Osteoblast (primary cell): ENCODE measurements around the gene TMEM200B. TPM values are rescaled to one million over a fixed set of nuclear protein-coding genes. Genes with fewer than 3 reads are reported as not detected.

Source experiments
- DNase-seq: peaks from one replicate; pipeline ENCODE4 v3.0.0; 2011; ENCODE audit warnings: low spot score, mixed read lengths; ENCODE audit not compliant: insufficient read length; ENCODE audit errors: missing footprints
- H2AFZ ChIP-seq: 2 replicates; pipeline ENCODE4 v1.6.0; 2011; ENCODE audit warnings: mild to moderate bottlenecking, low read length
- H3K27ac ChIP-seq: 2 replicates; pipeline ENCODE4 v1.5.1; 2011; ENCODE audit warnings: mild to moderate bottlenecking, low read depth, low read length, moderate library complexity
- H3K27me3 ChIP-seq: 2 replicates; pipeline ENCODE4 v1.6.0; 2012; ENCODE audit warnings: mild to moderate bottlenecking, control low read depth, inconsistent platforms, low read length, moderate library complexity; ENCODE audit not compliant: insufficient read depth
- H3K36me3 ChIP-seq: 2 replicates; pipeline ENCODE4 v1.5.1; 2011; ENCODE audit warnings: mild to moderate bottlenecking, low read length, control low read depth, moderate library complexity; ENCODE audit not compliant: insufficient read depth
- H3K4me1 ChIP-seq: 2 replicates; pipeline ENCODE4 v1.5.1; 2011; ENCODE audit warnings: mild to moderate bottlenecking, low read length, control low read depth, moderate library complexity; ENCODE audit not compliant: insufficient read depth
- H3K4me2 ChIP-seq: 2 replicates; pipeline ENCODE4 v1.6.0; 2011; ENCODE audit warnings: mild to moderate bottlenecking, low read length; ENCODE audit not compliant: insufficient read depth
- H3K4me3 ChIP-seq: fragments of 200-600 bp; sonication (generic); 3 replicates; pipeline ENCODE4 v1.5.1; 2012; ENCODE audit warnings: mild to moderate bottlenecking, low read length, inconsistent platforms; ENCODE audit not compliant: insufficient read depth
- H3K79me2 ChIP-seq: 2 replicates; pipeline ENCODE4 v1.6.0; 2012; ENCODE audit warnings: mild to moderate bottlenecking, low read length, control low read depth, inconsistent platforms; ENCODE audit not compliant: insufficient read depth
- H3K9me3 ChIP-seq: 2 replicates; pipeline ENCODE4 v1.5.1; 2011; ENCODE audit warnings: low read depth, low read length, control low read depth
- H4K20me1 ChIP-seq: 2 replicates; pipeline ENCODE4 v1.6.0; 2012; ENCODE audit warnings: mild to moderate bottlenecking, low read length, control low read depth; ENCODE audit not compliant: insufficient read depth
- total RNA-seq: library from RNA; depleted of rRNA; stranded (reverse); fragments of >200 nt; gene quantifications from 2 replicates; pipeline ENCODE4 v1.2.3, GENCODE V29; 2012
- TF ChIP-seq, protein P1 (sequence below): IDR thresholded peaks from 2 replicates; pipeline ENCODE4 v1.5.1; 2011; ENCODE audit warnings: mild to moderate bottlenecking, low read depth, low read length, moderate library complexity; ENCODE audit errors: extremely low read depth

Gene TMEM200B
- total RNA-seq, 1 donor: 9.4 TPM

DNA sequence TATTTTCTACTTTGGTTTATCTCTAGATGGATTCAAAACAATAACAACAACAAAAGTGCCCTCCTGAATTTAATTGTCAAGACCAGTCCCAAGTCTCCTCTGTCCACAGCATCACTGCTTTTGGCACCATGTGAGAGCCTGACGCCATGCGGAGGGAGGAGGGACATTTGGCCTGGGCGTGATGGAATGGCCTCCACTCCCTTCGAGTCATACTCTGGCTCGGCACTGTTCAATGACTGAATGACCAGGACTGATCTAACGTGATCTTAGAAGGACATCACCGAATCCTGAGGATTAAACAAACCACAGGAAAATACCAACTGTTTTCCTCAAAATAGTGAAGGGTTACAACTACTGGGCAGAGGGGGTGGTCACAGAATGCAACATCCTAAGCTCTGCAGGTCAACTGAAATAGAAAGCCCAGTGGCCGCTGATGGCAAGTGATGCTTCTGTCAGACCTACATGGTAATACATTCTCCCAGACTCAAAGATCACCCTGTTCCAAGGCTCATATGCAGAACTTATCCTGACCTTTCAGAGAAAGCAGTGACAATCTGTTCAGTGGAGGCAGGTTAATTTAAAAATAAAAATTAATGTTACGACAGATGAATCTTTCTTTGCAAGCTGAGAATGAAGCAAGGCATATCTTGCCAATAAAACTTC lies 38.9 kb upstream of the TMEM200B start:
- H3K9me3 ChIP-seq: no peaks in the 10 kb centered on the region
- peak overlapping the region; percentile 59 for H3K27ac ChIP-seq
- H2AFZ ChIP-seq: no peak overlapping the region
- H3K27me3 ChIP-seq: no peaks in the 10 kb centered on the region
- peaks cover 59% of the 10 kb centered on the region for H4K20me1 ChIP-seq
- no peak overlapping the region for H3K4me3 ChIP-seq
- peaks cover 19% of the 10 kb centered on the region for H3K4me1 ChIP-seq
- peaks cover 93% of the 10 kb centered on the region for H3K79me2 ChIP-seq
- DNase-seq: no peak
- H3K36me3 ChIP-seq: peaks cover 77% of the 10 kb centered on the region
- TF ChIP-seq, protein P1, sequence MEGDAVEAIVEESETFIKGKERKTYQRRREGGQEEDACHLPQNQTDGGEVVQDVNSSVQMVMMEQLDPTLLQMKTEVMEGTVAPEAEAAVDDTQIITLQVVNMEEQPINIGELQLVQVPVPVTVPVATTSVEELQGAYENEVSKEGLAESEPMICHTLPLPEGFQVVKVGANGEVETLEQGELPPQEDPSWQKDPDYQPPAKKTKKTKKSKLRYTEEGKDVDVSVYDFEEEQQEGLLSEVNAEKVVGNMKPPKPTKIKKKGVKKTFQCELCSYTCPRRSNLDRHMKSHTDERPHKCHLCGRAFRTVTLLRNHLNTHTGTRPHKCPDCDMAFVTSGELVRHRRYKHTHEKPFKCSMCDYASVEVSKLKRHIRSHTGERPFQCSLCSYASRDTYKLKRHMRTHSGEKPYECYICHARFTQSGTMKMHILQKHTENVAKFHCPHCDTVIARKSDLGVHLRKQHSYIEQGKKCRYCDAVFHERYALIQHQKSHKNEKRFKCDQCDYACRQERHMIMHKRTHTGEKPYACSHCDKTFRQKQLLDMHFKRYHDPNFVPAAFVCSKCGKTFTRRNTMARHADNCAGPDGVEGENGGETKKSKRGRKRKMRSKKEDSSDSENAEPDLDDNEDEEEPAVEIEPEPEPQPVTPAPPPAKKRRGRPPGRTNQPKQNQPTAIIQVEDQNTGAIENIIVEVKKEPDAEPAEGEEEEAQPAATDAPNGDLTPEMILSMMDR: no peak
- H3K4me2 ChIP-seq: no peak overlapping the region

DNA sequence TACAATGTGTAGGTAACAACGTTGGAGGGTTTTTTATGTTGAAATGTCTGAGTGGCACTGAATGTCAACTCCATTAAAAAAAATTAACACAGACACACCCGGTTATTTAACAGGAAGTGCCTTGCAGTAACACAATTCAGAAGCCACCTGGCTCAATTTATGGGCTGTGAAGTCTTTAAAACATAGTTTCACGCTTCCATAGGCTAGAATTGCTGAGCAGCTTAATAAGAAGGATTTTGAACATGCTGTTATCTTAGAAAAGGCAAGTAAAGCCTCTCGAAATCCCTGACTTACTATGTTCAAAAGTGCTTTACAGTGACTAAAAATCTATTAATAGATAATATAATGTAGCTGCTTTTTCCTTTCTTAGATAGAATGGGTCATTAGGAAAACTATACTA lies 38.3 kb upstream of the TMEM200B start:
- TF ChIP-seq, protein P1: no peak
- Histone ChIP-seq H4K20me1 (peaks cover 57% of the 10 kb centered on the region), H3K4me1 (peaks cover 19% of the 10 kb centered on the region), H3K27ac (peak overlapping the region; percentile 59), H3K4me2 (no peak overlapping the region), H2AFZ (no peak overlapping the region), H3K79me2 (peaks cover 92% of the 10 kb centered on the region), H3K27me3 (no peaks in the 10 kb centered on the region), H3K36me3 (peaks cover 82% of the 10 kb centered on the region), H3K9me3 (no peaks in the 10 kb centered on the region), H3K4me3 (no peak overlapping the region)
- no peak for DNase-seq

DNA sequence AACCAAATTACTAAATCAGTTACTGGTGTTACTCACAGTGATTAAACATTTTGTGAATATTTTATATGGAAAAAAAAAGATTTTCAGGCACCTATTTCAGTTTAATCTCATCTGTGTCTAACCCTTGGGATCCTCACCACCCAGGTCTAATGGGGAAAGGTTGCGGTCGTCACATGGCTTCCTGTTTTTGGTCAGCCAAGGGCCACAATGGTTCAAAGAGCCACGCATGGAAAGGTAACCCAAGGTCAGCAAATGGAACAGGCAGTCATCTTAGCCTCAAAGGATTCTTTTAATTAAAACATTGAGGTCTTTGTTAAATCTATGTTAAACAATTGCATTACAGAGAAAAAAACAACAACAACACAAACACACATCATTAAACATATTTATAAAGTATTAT lies 36.1 kb upstream of the TMEM200B start:
- H3K27ac ChIP-seq: no peak overlapping the region

DNA sequence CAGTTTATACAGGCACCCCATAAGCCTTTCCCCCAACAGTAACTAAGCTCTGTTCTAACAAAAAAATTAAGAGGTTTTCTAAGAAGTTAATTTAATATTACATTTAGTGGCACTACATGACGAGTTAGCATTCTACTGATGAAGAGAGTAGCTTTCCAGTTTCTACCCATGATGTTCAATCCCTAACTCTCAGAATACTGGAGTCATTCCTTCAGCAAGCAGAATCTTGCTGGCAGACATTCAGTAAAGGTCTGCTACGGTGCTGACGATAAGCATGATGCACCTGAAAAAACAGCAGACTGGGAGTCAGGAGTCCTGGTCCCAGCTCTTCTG lies 33.5 kb upstream of the TMEM200B start:
- H3K9me3 ChIP-seq: no peaks in the 10 kb centered on the region
- H3K4me1 ChIP-seq: no peaks in the 10 kb centered on the region
- H3K27ac ChIP-seq: no peak overlapping the region
- no peak overlapping the region for H2AFZ ChIP-seq
- no peak overlapping the region for H3K4me2 ChIP-seq
- H3K4me3 ChIP-seq: no peak overlapping the region
- H3K36me3 ChIP-seq: peaks cover 89% of the 10 kb centered on the region
- DNase-seq: no peak
- H3K79me2 ChIP-seq: peaks cover 78% of the 10 kb centered on the region
- H3K27me3 ChIP-seq: no peaks in the 10 kb centered on the region
- peaks cover 24% of the 10 kb centered on the region for H4K20me1 ChIP-seq
- TF ChIP-seq, protein P1: no peak

More for the DNA sequence above, 36.1 kb upstream of the TMEM200B start:
- Histone ChIP-seq H3K79me2 (peaks cover 90% of the 10 kb centered on the region), H3K27me3 (no peaks in the 10 kb centered on the region), H4K20me1 (peaks cover 44% of the 10 kb centered on the region), H3K9me3 (no peaks in the 10 kb centered on the region), H3K4me1 (peaks cover 5% of the 10 kb centered on the region), H3K4me2 (no peak overlapping the region), H3K36me3 (peaks cover 87% of the 10 kb centered on the region), H2AFZ (no peak overlapping the region), H3K4me3 (no peak overlapping the region)
- TF ChIP-seq, protein P1: no peak
- DNase-seq: no peak
